Superior temporal gyrus (tissue), 1 donor: ENCODE data around the gene FAM43B.

Source experiments
- DNase-seq: peaks from one replicate; pipeline ENCODE4 v3.0.0-alpha.2; 2016; ENCODE audit errors: extremely low spot score

FAM43B gene

GRCh38 chr1:20589331-20590278, 37.2 kb downstream of the FAM43B start:
- no peak for DNase-seq

GRCh38 chr1:20590306-20590777, 38.0 kb downstream of the FAM43B start:
- no peak for DNase-seq

GRCh38 chr1:20593756-20594155, 41.4 kb downstream of the FAM43B start:
- no peak for DNase-seq

GRCh38 chr1:20594746-20595145, 42.4 kb downstream of the FAM43B start:
- DNase-seq = no peak

GRCh38 chr1:20596106-20596505, 43.7 kb downstream of the FAM43B start:
- DNase-seq = no peak

- no peak for DNase-seq
These were observed 45.3 kb downstream of the FAM43B start for GRCh38 chr1:20597650-20598049.

GRCh38 chr1:20600156-20600555, 47.8 kb downstream of the FAM43B start:
- no peak for DNase-seq

GRCh38 chr1:20601129-20601825, 48.9 kb downstream of the FAM43B start:
- DNase-seq = no peak

- no peak for DNase-seq
These were observed 50.6 kb downstream of the FAM43B start for GRCh38 chr1:20602851-20603450.

GRCh38 chr1:20603504-20604464, 51.4 kb downstream of the FAM43B start:
- DNase-seq = no peak
